ENCODE measurements around the gene ANKEF1. TPM values are rescaled to one million over a fixed set of nuclear protein-coding genes. Genes with fewer than 3 reads are reported as not detected.

Gene ANKEF1
- total and polyA plus RNA-seq, 2 donors (not counting 1 experiment from before 2014, with no cell fraction given), result 1.1 to 3.0 TPM

DNA sequence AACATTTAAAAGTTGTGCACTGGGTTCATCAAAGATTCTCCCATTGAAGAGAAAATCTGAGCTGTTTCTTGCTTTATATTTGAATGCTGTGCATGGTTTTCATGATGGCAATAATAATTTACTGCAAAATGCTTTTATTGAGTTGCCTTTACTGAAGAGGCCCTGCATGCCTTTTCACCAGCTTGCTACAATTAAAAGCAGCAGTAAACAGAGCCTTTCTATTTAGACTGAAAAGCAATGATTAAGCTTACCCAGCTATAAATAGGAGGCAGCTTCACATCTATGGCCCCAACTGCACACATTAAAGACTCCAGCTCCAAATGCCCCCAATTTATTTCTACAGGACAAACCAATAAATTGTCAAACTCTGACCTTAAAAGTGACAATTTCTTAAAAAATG, 70.3 kb downstream of the ANKEF1 start:
- H3K36me3 ChIP-seq (replicated peaks in 1 of 2; ENCODE audit: control extremely low read depth in 1 of 2, control insufficient read depth in 1 of 2, extremely low read depth in 1 of 2, insufficient read depth in 2 of 2, low read length in 1 of 2), result no peaks in the 10 kb centered on the region
- ChIA-PET POLR2A (no interaction called here), CTCF (interaction anchor here (1.6 kb wide), 1 partner anchor 14 kb away, joined by 11 read pairs; no protein-coding TSS in a partner anchor)
- no peaks in the 10 kb centered on the region for H4K20me1 ChIP-seq (ENCODE audit: control insufficient read depth, insufficient read depth, low read length, poor library complexity, severe bottlenecking)
- no peak overlapping the region for H3K27ac ChIP-seq (ENCODE audit: low read length in 2 of 2)
- H3K9me3 ChIP-seq (ENCODE audit: control extremely low read depth in 1 of 3, control insufficient read depth in 2 of 3, insufficient read depth in 1 of 3, low read length in 2 of 3), result no peaks in the 10 kb centered on the region
- TF ChIP-seq EZH2 (IDR thresholded peaks at IDR 0.05; ENCODE audit: borderline replicate concordance, insufficient read depth, low read depth, low read length, poor library complexity, severe bottlenecking), result no peak
- TF ChIP-seq, protein P1, sequence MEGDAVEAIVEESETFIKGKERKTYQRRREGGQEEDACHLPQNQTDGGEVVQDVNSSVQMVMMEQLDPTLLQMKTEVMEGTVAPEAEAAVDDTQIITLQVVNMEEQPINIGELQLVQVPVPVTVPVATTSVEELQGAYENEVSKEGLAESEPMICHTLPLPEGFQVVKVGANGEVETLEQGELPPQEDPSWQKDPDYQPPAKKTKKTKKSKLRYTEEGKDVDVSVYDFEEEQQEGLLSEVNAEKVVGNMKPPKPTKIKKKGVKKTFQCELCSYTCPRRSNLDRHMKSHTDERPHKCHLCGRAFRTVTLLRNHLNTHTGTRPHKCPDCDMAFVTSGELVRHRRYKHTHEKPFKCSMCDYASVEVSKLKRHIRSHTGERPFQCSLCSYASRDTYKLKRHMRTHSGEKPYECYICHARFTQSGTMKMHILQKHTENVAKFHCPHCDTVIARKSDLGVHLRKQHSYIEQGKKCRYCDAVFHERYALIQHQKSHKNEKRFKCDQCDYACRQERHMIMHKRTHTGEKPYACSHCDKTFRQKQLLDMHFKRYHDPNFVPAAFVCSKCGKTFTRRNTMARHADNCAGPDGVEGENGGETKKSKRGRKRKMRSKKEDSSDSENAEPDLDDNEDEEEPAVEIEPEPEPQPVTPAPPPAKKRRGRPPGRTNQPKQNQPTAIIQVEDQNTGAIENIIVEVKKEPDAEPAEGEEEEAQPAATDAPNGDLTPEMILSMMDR (IDR thresholded peaks at IDR 0.05), result no peak
- Mint-ChIP-seq H3K4me3 (no peak overlapping the region), H3K9me3 (ENCODE audit: insufficient read depth) (no peaks in the 10 kb centered on the region), H3K4me1 (no peaks in the 10 kb centered on the region), H3K27me3 (no peaks in the 10 kb centered on the region), H3K27ac (no peak overlapping the region)
- H3K4me3 ChIP-seq (ENCODE audit: control extremely low read depth in 1 of 5, extremely low read depth in 1 of 5, insufficient read depth in 1 of 5, low read depth in 2 of 5, low read length in 4 of 5), result no peak overlapping the region
- DNase-seq (no peak), ATAC-seq (ENCODE audit: low read depth) (no peak)
- no peaks in the 10 kb centered on the region for H3K27me3 ChIP-seq (replicated peaks in 1 of 4; ENCODE audit: control extremely low read depth in 1 of 4, control insufficient read depth in 3 of 4, insufficient read depth in 4 of 4, low read length in 3 of 4)
- no peak overlapping the region for H2AFZ ChIP-seq (ENCODE audit: insufficient read depth, low read depth, low read length, poor library complexity, severe bottlenecking)
- intact Hi-C loops (cut with micrococcal nuclease), result no loop called here
- H3K79me2 ChIP-seq (ENCODE audit: control insufficient read depth, insufficient read depth, low read length), result no peaks in the 10 kb centered on the region
- no peak overlapping the region for H3K4me2 ChIP-seq (replicated peaks; ENCODE audit: low read depth, low read length, poor library complexity, severe bottlenecking)
- H3K9ac ChIP-seq (ENCODE audit: low read length), result no peak overlapping the region
- H3K4me1 ChIP-seq (ENCODE audit: control insufficient read depth in 2 of 2, insufficient read depth in 2 of 2, low read length in 2 of 2), result no peaks in the 10 kb centered on the region

Small RNA genes lying within 50 kb of the gene (small RNA-seq; reads per million reads assigned to genes)
- not detected for gene RF00017 (ENCODE audit: insufficient read length, low read depth, low replicate concordance)

Other genes starting within 250 kb of the ANKEF1 start
- gene PAK5, start 195.9 kb upstream of the ANKEF1 start, total RNA-seq, result not detected in 2 replicates
- gene PAK5, start 195.9 kb upstream of the ANKEF1 start, polyA plus RNA-seq, result not detected in 2 replicates
- not detected in 2 replicates for gene SNAP25, start 183.8 kb downstream of the ANKEF1 start, total RNA-seq
- 0.27 TPM in 1 of 2 replicates, not detected in the other for gene SNAP25, start 183.8 kb downstream of the ANKEF1 start, polyA plus RNA-seq